Activated CD4-positive, alpha-beta T cell treated with anti-CD3 and anti-CD28 coated beads, Interleukin-2, amount 10 ng/mL, durations not matched to agents 7 days and 5 days (primary cell): ENCODE results near the gene LRCH3. TPM values are rescaled to one million over a fixed set of nuclear protein-coding genes. Genes with fewer than 3 reads are reported as not detected.
A peak's percentile ranks its signal among the peaks of the same experiment; 100 is the strongest.

Source experiments
- CTCF ChIA-PET: fragments of 350-600 bp; sonication (Branson Sonifier 250); formaldehyde crosslinking; loops from one replicate; lab custom pipeline; 2021; ENCODE audit warnings: antibody characterized with exemption; lab: Charles Lee
- POLR2A ChIA-PET: fragments of 350-600 bp; sonication (Branson Sonifier 250); formaldehyde crosslinking; loops from one replicate; lab custom pipeline; 2021; ENCODE audit warnings: antibody characterized with exemption; lab: Charles Lee
- DNase-seq: peaks from one replicate; pipeline ENCODE4 v3.0.0-alpha.2; 2020
- H3K27ac Mint-ChIP-seq: one replicate; pipeline ENCODE4 v1.8.0; 2021; ENCODE audit warnings: mild to moderate bottlenecking, moderate library complexity, mixed read lengths
- H3K27me3 Mint-ChIP-seq: one replicate; pipeline ENCODE4 v1.8.0; 2021; ENCODE audit warnings: mixed read lengths
- H3K36me3 Mint-ChIP-seq: one replicate; pipeline ENCODE4 v1.8.0; 2021; ENCODE audit warnings: low read depth, mixed read lengths
- H3K4me1 Mint-ChIP-seq: one replicate; pipeline ENCODE4 v1.8.0; 2021; ENCODE audit warnings: mixed read lengths
- H3K4me3 Mint-ChIP-seq: one replicate; pipeline ENCODE4 v1.8.0; 2021; ENCODE audit warnings: mild to moderate bottlenecking, moderate library complexity, mixed read lengths
- H3K9me3 Mint-ChIP-seq: one replicate; pipeline ENCODE4 v1.8.0; 2021; ENCODE audit warnings: mixed read lengths
- total RNA-seq, 2 experiments: library from RNA; stranded (reverse); gene quantifications; one replicate each; pipeline ENCODE4 v1.2.3, GENCODE V29; 2021

Gene LRCH3
- total RNA-seq, 2 experiments from 2014 or later: 54.0 to 58.0 TPM

DNA sequence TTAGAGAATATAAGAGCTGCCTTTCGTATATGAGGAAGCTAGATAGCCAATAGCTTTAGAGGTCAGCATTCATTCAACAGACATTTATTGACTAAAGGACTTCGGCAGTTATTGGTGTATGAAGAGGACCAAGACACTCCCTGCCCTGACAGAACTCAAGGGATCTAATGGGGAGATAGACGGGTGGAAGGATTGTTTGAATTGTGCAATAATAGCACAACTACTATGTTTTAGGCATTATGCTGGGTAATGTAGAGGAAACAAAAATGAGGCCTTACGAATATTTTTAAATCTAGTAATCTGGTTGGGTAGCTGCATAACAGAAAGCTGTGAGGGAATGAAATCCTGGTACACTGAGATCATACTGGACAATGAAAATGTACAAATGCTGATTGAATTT is 5.0 kb downstream of the LRCH3 start:
- no peak for DNase-seq
- Mint-ChIP-seq H3K4me3 (no peak overlapping the region), H3K9me3 (no peaks in the 10 kb centered on the region), H3K4me1 (peaks cover 51% of the 10 kb centered on the region), H3K27me3 (no peaks in the 10 kb centered on the region), H3K36me3 (peaks cover 10% of the 10 kb centered on the region), H3K27ac (peak overlapping the region; percentile 52)
- ChIA-PET CTCF (interaction anchor here (1.3 kb wide), 2 partner anchors 11 to 64 kb away, joined by 3 read pairs; no protein-coding TSS in a partner anchor), POLR2A (interaction anchor here (0.7 to 1.2 kb wide), 2 partner anchors 45 to 84 kb away, joined by 3 read pairs; no protein-coding TSS in a partner anchor)

DNA sequence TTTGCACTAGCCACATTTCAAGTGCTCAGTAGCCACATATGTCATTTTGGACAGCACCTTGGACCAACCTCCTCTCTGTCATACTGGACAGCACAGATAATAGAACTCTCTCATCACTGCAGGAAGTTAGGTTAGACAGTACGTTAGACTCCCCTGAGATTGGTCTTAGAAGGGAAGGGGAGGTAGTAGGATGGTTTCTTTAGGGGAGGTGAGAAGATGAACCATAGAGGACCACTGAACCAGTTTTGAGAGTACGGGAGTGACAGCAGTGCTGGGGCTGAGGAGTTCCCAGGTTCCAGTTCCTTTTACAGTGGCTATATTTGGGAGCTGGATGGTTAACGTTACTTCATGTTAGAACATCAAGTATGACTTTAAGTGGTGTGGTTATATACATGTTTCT is 7.8 kb downstream of the LRCH3 start:
- DNase-seq: no peak
- ChIA-PET CTCF (no interaction called here), POLR2A (no interaction called here)
- Mint-ChIP-seq H3K9me3 (no peaks in the 10 kb centered on the region), H3K36me3 (peaks cover 9% of the 10 kb centered on the region), H3K4me3 (no peak overlapping the region), H3K27me3 (no peaks in the 10 kb centered on the region), H3K4me1 (peaks cover 61% of the 10 kb centered on the region), H3K27ac (no peak overlapping the region)

DNA sequence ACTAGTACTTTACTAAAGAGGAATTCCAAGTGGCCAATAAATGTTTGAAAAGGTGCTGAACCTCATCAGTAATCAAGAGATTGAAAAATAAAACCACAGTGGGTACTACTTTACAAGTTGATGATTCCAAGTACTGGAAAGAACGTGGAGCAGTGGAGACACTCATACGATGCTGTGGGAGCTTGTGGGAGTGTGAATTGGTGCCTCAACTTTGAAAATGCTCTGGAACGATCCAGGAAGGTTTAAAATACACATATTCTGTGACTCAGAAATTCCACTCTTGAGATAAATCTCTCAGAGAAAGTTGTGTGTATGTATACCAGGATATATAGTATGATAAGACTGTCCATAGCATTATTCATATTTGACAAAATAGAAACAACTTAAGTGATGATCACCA is 9.3 kb downstream of the LRCH3 start:
- Mint-ChIP-seq H3K4me3 (no peak overlapping the region), H3K9me3 (no peaks in the 10 kb centered on the region), H3K36me3 (peaks cover 12% of the 10 kb centered on the region), H3K27ac (no peak overlapping the region), H3K27me3 (no peaks in the 10 kb centered on the region), H3K4me1 (peaks cover 54% of the 10 kb centered on the region)
- CTCF ChIA-PET: interaction anchor here (1.9 kb wide), 1 partner anchor 13 kb away, joined by 7 read pairs; no protein-coding TSS in a partner anchor
- DNase-seq: no peak
- POLR2A ChIA-PET: no interaction called here

DNA sequence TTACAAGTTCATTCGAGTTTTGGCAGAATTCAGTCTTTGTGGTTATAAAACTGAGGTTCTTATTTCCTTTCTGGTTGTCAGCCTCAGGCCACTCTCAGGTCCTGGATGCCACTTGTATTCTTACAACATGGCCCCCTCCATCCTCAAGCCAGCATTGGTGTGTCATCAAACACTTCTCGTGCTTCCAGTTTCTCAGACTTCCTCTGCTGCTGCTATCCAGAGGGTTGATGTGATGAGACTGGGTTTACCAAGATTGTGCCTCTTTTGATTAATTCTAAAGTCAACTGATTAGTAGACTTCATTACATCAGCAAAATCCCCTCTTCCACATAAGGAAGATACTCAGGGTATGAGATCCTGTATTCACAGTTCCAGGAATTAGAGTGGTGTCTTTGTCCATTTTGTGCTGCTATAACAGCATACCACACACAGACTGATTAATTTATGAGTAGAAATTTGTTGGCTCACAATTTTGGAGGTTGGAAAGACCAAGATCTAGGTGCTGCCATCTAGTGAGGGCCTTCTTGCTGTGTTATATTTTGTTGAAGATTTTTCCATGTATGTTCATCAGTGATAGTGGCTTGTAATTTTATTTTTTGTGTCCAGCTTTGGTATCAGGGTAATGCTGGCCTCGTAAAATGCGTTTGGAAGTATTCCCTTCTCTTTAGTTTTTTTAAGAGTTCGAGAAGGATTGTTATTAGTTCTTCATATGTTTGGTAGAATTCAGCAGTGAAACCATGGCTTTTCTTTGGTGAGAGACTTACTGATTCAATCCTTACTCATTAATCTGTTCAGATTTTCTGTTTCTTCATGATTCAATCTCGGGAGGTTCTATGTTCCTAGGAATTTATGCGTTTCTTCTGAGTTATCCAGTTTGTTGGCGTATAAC is 11.1 kb downstream of the LRCH3 start:
- Mint-ChIP-seq H3K4me3 (no peak overlapping the region), H3K36me3 (peaks cover 5% of the 10 kb centered on the region), H3K9me3 (no peaks in the 10 kb centered on the region), H3K27me3 (no peaks in the 10 kb centered on the region), H3K4me1 (peaks cover 44% of the 10 kb centered on the region), H3K27ac (peak overlapping the region; percentile 36)
- ChIA-PET POLR2A (no interaction called here), CTCF (interaction anchor here (1.9 kb wide), 1 partner anchor 15 kb away, joined by 7 read pairs; no protein-coding TSS in a partner anchor)
- peak; percentile 52 for DNase-seq

DNA sequence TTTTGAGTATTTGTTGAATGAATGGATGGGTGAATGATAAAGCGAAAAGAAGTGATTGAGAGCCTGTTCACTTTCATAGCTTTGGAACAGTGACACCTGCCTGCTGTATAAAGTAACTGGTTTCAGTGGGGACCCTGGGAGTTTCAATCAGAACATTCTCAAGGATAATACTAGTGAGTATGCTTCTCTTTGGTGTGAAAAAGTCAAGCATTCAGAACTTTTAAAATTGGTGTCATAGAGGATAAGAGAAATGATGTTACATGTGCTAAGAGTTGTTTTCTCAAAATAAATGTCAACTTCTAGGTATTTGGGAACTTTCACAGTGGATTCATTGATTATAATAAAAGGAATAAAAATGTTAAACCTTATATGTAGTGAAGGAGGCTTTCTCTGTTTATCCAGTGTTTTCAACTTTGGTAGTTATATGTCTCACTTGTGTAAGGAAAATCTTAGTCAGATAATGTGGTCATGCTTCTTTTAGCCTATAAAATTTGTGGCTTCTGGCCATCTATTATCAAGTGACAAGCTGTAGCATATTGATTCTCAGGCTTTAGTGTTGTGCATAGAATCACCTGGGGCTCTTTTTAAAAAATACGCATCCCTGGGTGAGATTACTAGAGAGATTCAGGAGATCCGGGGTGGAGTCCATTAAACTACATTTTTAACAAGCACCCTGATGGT is 11.9 kb downstream of the LRCH3 start:
- Mint-ChIP-seq H3K27ac (no peak overlapping the region), H3K36me3 (peaks cover 5% of the 10 kb centered on the region), H3K4me3 (no peak overlapping the region), H3K27me3 (no peaks in the 10 kb centered on the region), H3K9me3 (no peaks in the 10 kb centered on the region), H3K4me1 (peaks cover 44% of the 10 kb centered on the region)
- ChIA-PET CTCF (no interaction called here), POLR2A (no interaction called here)
- DNase-seq: no peak

DNA sequence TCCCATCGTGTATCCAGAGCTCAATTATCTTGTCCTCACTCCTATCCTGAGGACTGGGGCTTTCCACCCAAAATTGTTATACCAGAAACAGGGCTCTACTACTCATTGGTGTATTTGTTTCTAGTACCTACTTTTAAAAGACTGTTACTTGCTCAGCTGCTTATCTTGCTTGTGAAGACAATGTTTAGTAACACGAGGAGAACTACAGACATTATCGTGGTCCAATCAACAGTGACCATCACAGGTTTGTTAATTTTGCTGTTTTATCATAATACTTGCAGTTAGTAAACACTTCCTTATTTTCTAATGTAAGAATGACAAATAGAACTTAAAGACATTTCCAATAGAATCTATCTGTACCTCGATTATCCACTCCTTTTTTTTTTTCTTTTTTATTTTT is 13.5 kb downstream of the LRCH3 start:
- DNase-seq: no peak
- H3K9me3 Mint-ChIP-seq: no peaks in the 10 kb centered on the region
- H3K36me3 Mint-ChIP-seq: peaks cover 4% of the 10 kb centered on the region
- ChIA-PET POLR2A (no interaction called here), CTCF (interaction anchor here (0.7 kb wide), 1 partner anchor 14 kb away, joined by 3 read pairs; no protein-coding TSS in a partner anchor)
- H3K4me1 Mint-ChIP-seq: peaks cover 47% of the 10 kb centered on the region
- H3K27ac Mint-ChIP-seq: no peak overlapping the region
- H3K27me3 Mint-ChIP-seq: no peaks in the 10 kb centered on the region
- H3K4me3 Mint-ChIP-seq: no peak overlapping the region

DNA sequence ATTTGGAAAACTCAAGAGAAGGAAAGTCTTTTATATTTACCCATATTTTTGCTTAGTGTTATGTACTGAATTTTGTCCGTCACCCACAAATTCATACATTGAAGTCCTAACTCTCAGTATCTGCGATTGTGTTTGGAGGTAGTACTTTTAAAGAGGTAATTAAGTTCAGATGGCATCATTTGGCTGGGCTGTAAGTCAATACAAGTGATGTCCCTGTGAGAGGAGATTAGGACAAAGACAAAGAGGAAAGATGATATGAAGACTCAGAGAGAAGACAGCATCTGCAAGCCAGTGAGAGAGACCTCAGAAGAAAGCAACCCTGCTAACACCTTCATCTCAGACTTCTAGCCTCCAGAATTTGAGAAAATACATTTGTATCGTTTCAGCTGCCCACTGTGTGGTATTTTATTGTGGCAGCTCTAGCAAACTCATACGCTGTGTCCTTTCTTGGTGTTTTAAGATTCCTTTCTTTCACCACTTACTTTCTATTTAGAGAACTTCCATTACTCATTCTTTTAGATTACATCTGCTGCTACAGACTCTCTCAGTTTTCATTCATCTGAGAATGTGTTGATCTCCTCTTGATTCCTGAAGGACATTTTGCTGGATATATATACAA is 17.0 kb downstream of the LRCH3 start:
- Mint-ChIP-seq H3K4me3 (no peak overlapping the region), H3K36me3 (peaks cover 7% of the 10 kb centered on the region), H3K27ac (peak overlapping the region; percentile 21), H3K27me3 (no peaks in the 10 kb centered on the region), H3K9me3 (no peaks in the 10 kb centered on the region), H3K4me1 (peaks cover 23% of the 10 kb centered on the region)
- POLR2A ChIA-PET: interaction anchor here (0.6 kb wide), 1 partner anchor 49 kb away, joined by 3 read pairs; no protein-coding TSS in a partner anchor
- CTCF ChIA-PET: no interaction called here
- DNase-seq: no peak

DNA sequence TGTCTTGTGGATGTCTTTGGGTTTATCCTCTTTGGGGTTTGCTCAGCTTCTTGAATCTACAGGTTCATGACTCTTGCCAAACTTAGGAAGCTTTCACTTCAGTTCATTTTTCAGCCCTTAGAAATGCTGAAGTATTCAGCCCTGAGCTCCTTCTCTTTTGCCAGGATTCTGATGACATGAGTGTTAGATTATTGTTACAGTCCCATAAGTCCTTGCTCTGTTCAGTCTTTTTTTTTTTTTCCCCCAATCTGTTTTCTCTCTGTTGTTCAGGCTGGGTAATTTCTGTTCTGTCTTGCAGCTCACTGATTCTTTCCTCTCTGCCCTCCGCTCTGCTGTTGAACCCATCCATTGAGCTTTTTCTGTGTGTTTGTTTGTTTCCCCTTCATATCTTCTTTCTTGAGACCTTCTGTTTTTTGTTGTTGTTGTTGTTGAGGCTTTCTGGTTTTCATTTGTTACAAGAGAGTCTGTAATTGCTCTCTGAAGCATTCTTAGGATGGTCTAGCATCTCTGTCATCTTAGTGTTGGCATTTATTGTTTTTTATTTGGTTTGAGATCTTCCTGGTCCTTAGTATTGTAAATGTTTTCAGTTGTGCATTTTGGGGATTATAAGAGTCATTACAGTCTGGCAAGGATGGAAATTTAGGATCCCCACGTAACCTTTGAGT is 18.4 kb downstream of the LRCH3 start:
- CTCF ChIA-PET: interaction anchor here (0.6 to 1.0 kb wide), 2 partner anchors 10 to 18 kb away, joined by 3 to 4 read pairs; partner anchors contain the start of gene LRCH3
- Mint-ChIP-seq H3K4me3 (no peak overlapping the region), H3K4me1 (peaks cover 20% of the 10 kb centered on the region)

DNA sequence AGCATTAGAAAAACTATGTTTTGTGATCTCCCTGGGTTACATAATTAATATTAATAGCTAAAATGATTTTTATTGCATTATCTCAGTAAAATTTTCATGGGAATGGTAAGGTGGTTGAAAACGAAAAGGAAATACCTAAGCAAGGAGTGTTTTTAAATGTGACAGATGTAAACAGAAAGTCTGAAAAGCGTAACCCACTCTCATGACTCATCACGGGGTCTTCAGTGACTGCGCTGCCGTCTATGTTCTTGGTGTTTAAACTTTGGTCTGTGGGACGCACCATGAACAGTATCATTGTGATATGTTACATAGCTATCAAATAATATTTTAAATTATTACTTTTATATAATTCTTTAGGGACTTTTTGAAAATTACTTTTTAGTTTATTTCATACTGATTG is 19.8 kb downstream of the LRCH3 start:
- Mint-ChIP-seq H3K4me3 (no peak overlapping the region), H3K27me3 (no peaks in the 10 kb centered on the region), H3K36me3 (peaks cover 12% of the 10 kb centered on the region), H3K9me3 (no peaks in the 10 kb centered on the region), H3K27ac (no peak overlapping the region), H3K4me1 (peaks cover 20% of the 10 kb centered on the region)
- DNase-seq: no peak
- ChIA-PET CTCF (no interaction called here), POLR2A (no interaction called here)

More for the DNA sequence above, 18.4 kb downstream of the LRCH3 start:
- Mint-ChIP-seq H3K27ac (no peak overlapping the region), H3K36me3 (peaks cover 12% of the 10 kb centered on the region), H3K9me3 (no peaks in the 10 kb centered on the region), H3K27me3 (no peaks in the 10 kb centered on the region)
- POLR2A ChIA-PET: interaction anchor here (0.6 kb wide), 1 partner anchor 27 kb away, joined by 3 read pairs; no protein-coding TSS in a partner anchor
- DNase-seq: no peak

DNA sequence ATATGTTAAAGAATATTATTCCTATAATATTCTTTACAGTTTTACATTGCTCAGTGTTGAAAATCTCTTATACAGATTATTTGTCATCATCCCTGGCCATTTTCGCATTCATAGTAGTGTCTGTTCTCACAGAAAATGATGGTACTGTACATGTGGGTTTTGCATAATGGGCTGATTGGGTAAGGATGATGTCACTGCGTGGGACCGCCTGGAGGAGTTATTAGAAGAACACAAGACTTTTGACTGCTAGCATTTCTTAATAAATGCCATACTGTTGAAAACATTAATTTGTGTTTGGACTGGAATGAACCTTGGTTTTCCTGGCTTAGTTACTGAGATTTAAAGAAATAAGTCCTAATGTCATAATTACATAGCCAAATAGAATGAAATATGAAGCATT is 20.3 kb downstream of the LRCH3 start:
- ChIA-PET CTCF (no interaction called here), POLR2A (no interaction called here)
- H3K4me3 Mint-ChIP-seq: no peak overlapping the region
- no peak overlapping the region for H3K27ac Mint-ChIP-seq
- peaks cover 18% of the 10 kb centered on the region for H3K4me1 Mint-ChIP-seq
- H3K9me3 Mint-ChIP-seq: no peaks in the 10 kb centered on the region
- no peaks in the 10 kb centered on the region for H3K27me3 Mint-ChIP-seq
- H3K36me3 Mint-ChIP-seq: peaks cover 12% of the 10 kb centered on the region
- no peak for DNase-seq

DNA sequence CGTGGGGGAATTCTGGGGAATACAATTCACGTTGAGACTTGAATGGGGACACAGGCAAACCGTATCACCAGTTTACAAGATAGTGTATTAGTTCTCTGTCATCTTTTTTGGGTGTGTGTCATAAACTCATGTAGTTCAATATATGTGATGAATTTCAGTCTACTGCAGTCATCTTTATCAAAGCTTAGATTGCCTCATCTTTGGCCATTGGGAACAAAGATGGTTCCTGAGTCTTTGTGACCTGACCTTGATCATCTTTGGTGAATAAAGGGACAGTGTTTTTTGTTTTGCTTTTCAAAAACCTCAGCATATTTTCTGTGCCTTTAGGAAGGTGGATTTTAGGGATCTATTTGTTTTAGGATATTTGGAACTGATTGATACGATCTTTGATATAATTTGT is 23.3 kb downstream of the LRCH3 start:
- ChIA-PET POLR2A (no interaction called here), CTCF (no interaction called here)
- Mint-ChIP-seq H3K4me1 (peaks cover 7% of the 10 kb centered on the region), H3K27me3 (no peaks in the 10 kb centered on the region), H3K9me3 (no peaks in the 10 kb centered on the region), H3K36me3 (peaks cover 13% of the 10 kb centered on the region), H3K4me3 (no peak overlapping the region), H3K27ac (no peak overlapping the region)
- no peak for DNase-seq
